HEK293T (cell line): Measurements from ENCODE around the gene ATP8B1.

Experiments
- ARNT ChIP-seq: fragments of 450-650 bp; IDR thresholded peaks from 2 replicates; pipeline ENCODE4 v1.6.1; 2017; ENCODE audit warnings: mild to moderate bottlenecking
- BHLHE40 ChIP-seq: fragments of 450-650 bp; IDR thresholded peaks from 2 replicates; pipeline ENCODE4 v1.6.1; 2016; ENCODE audit warnings: mild to moderate bottlenecking, moderate library complexity, borderline replicate concordance
- CTBP1 ChIP-seq: fragments of 450-650 bp; IDR thresholded peaks from 2 replicates; pipeline ENCODE4 v1.6.1; 2016; ENCODE audit warnings: borderline replicate concordance
- ELF4 ChIP-seq: fragments of 450-650 bp; IDR thresholded peaks from 2 replicates; pipeline ENCODE4 v1.6.1; 2017; ENCODE audit warnings: antibody characterized with exemption
- FOXK2 ChIP-seq: fragments of 450-650 bp; IDR thresholded peaks from 2 replicates; pipeline ENCODE4 v1.6.1; 2016; ENCODE audit warnings: mild to moderate bottlenecking
- FOXM1 ChIP-seq: fragments of 450-650 bp; IDR thresholded peaks from 2 replicates; pipeline ENCODE4 v1.6.1; 2017; ENCODE audit warnings: mild to moderate bottlenecking, borderline replicate concordance
- HDGF ChIP-seq: fragments of 450-650 bp; IDR thresholded peaks from 2 replicates; pipeline ENCODE4 v1.6.1; 2017; ENCODE audit warnings: antibody characterized with exemption, borderline replicate concordance
- L3MBTL2 ChIP-seq: fragments of 450-650 bp; conservative IDR thresholded peaks from 2 replicates; pipeline ENCODE4 v1.6.1; 2016; ENCODE audit warnings: mild to moderate bottlenecking
- NFRKB ChIP-seq: fragments of 450-650 bp; IDR thresholded peaks from 2 replicates; pipeline ENCODE4 v1.6.1; 2016; ENCODE audit warnings: mild to moderate bottlenecking, moderate library complexity
- PKNOX1 ChIP-seq: fragments of 450-650 bp; IDR thresholded peaks from 2 replicates; pipeline ENCODE4 v1.6.1; 2016
- TARDBP ChIP-seq: fragments of 450-650 bp; IDR thresholded peaks from 2 replicates; pipeline ENCODE4 v1.6.1; 2016
- ZNF384 ChIP-seq: fragments of 450-650 bp; IDR thresholded peaks from 2 replicates; pipeline ENCODE4 v1.6.1; 2016

- TF ChIP-seq ZNF384 (no peak), BHLHE40 (no peak), FOXM1 (no peak), HDGF (no peak), ELF4 (no peak), FOXK2 (no peak), L3MBTL2 (no peak), NFRKB (no peak), CTBP1 (no peak), ARNT (no peak), TARDBP (no peak), PKNOX1 (no peak)
Measured at GRCh38 chr18:57730146-57730545, 73.0 kb downstream of the ATP8B1 start.
